Measurements from ENCODE around the gene LRBA.
"Not testable (repeated sequence)": the region's sequence is repeated elsewhere in the genome, so short reads cannot be mapped to it uniquely, and the experiment has no call there.

The LRBA gene

DNA sequence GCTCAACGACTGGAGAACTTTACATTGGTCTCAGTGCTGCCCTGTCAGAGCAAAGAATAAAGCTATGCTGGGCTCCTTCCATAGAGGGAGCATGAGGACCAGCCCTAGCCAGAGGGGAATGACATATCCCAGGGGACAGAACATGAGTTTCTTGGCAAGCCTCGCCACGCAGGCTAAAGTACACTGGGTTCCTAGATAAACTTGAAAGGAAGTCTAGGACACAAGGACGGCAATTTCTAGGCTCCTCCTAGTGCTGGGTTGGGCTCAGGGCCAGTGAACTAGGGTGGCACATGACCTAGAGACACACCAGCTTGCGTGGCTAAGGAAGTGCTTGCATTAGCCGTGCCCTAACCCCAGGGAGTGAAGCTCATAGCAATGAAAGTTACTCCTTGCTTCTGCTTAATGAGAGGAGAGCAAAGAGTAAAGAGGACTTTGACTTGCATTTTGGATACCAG lies 292.1 kb downstream of the LRBA start:
- peak; percentile 0 for DNase-seq

DNA sequence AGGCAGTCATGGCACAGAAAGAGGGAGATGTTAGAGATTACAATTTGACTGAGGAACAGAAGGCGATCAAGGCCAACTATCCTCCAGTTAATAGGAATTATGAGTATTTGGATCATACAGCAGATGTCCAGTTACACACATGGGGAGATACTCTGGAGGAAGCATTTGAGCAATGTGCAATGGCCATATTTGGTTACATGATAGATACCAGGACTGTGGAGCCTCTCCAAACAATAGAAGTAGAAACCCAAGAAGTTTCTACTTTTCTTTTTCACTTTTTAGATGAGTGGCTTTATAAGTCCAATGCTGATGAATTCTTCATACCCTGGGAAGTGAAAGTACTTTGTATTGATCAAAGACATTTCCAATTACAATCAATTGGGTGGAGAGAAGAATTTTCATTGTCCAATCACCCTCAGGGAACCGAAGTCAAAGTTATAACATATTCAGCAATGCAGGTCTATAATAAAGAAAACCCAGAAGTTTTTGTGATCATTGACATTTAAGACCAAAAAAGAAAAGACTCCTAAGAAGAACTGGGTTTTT lies 294.0 kb downstream of the LRBA start:
- DNase-seq: no peak

DNA sequence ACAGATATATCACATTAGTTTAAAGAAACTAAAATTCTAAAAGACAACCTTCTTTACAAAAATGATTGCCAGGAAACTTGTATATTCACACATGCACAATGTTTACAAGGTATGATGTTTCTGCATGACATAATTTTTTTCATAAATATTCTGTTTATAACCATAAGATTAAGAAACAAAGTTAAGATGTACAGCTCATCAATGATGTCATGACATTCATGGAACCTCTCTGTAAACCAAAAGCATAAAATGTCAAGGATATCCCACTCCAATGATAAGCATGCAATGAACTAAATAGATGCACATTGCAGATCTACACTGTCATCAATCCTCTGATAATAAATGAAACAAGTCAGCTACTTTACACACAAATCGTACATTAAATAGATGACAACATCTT lies 297.1 kb downstream of the LRBA start:
- no peak for DNase-seq

DNA sequence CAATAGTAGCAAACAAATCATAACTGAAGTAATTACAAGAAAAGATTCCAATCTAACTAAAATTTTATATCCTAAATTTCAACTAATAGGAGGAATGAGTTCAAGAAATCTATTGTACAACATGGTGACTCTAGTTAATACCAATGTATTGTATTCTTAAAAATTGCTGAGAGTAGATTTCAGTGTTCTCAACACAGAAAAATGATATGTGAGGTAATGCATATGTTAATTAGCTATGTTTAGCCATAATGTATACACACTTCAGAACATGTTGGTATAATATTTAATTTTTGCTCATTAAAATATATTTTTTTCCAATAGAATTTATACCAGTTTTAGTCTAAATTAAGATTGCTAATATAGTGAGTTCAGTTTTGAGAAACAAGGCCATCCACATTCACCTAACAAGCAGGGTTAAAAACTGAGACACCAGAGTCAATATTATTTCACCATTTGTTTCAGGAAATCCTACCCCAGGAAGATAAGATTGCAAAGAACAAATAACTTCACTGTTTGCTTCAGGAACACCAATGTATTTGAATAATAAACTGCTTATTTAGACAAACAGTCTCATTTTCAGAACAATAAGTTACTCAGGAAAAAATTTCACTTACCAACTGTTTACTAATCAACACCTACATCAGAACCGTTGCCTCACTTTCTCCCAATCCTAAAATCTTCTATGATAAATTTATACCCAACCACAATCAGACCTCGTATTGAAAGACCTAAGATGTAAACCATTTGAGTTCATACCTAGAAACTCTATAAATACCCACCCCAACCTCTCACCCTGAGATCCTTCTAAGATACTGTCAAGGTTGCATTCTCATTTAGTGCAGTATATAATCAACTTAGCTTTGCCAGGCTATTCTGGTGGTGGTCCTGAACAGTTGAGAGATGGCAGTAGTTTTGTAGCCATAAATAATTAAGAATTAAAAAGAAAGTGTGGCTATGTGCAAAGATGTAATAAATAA lies 300.3 kb downstream of the LRBA start:
- no peak for DNase-seq

- no peak for DNase-seq
These were observed 301.8 kb downstream of the LRBA start for GRCh38 chr4:150713251-150713650.

DNA sequence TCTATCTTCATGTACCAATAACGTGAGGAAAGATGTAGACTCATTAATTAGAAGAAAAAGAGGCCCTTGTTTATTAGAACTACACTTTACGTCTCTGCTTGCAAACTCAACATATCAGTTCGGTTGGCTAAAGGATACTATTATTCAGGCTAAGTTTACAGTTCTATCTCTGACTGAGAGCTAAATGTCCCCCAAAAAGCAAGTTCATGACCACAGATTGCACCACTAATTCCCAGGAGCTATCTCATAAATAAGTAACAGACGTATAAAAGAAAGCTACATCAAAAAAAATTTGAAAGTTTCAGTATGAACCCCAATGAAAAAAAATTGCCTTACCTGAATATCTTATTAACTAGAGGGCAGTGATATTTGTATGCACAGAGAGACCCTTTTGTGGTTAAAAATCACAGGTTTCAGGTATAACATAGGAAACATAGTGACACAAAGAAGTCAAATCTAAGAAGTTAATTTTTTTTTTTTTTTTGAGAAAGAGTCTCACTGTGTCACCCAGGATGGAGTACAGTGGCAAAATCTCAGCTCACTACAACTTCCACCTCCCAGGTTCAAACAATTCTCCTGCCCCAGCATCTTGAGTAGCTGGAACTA lies 304.2 kb downstream of the LRBA start:
- no peak for DNase-seq

DNA sequence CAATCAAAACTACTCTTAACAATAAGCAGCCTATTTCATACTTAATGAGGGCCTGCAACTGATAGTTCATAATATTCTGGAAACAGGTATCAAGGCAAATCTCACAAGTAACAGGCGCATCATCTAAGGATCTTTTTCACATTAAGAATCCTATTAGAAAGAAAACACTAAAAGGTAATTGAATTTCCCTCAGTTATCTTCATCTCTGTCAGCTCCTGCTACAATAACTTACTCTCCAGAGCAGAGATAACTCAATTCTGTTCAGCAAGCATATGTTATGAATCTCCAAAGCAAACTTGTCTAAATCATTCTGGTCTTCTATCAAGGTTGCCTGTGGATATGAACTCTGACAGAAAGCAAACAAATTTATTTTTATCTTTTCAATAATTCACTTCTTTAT lies 307.1 kb downstream of the LRBA start:
- no peak for DNase-seq

- DNase-seq: no peak
These were observed 315.5 kb downstream of the LRBA start for GRCh38 chr4:150699599-150699998.

- DNase-seq: no peak
These were observed 319.9 kb downstream of the LRBA start for GRCh38 chr4:150695162-150695561.

GRCh38 chr4:150694438-150694837 lies 320.6 kb downstream of the LRBA start:
- DNase-seq: no peak

DNA sequence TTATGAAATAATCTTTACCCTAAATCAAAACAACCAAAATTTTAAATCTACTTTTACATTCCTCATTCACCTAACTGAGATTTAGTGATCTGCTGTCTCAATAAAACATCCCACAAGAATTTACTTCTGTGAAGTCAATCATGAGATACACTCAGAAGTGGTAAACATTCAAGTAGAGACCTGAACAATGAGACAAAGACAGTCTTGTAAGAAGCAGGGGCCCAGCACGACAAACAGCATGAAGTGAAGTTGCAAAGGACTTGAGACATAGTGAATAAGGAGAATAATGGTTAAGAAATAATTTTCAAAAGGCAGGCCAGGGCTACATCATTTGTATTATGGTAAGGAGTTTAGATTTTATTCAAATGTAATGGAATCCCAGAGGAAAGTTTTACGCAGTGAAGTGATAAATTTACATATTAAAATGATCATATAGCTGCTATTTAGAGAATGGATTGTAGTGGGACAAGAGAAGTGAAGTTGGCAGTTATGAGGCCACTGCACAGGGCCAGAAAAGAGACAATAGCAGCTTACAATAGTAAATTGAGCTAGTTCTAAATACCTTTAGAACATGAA lies 331.2 kb downstream of the LRBA start:
- no peak for DNase-seq

DNA sequence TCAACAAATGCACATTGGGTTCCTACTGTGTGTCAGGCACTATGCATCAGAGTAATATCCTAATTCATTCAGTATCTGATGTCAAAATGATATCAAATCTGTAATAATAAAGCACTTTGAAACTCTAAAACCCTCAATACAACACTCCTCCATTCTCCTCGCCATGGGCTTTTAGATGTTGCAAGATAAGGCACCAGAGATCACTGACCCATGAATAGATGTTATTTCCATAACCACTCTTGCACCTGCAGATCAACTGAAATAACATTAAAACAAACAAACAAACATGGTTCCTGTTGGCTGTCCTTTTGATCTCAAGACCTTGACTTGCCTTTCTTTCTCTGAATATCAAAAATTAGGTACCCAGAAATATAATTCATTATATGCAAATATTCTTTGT lies 333.0 kb downstream of the LRBA start:
- DNase-seq: no peak

DNA sequence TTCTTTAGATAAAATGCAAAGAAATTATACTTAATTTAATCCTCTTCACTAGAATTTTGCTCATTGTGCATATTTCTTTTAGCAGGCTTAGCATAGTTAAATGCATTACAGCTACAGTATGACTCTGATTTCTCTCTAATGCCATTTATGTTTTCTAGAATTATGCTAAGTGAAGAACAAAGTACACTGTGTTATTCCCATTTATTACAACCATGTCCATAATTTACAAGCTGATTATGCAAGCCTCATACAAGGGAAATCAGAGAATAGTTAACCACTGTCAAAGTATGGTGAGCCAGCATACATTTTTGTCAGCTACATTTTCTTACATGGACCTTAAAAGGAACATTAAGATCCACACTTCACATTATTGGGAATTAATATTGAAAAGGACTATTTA lies 334.0 kb downstream of the LRBA start:
- no peak for DNase-seq

DNA sequence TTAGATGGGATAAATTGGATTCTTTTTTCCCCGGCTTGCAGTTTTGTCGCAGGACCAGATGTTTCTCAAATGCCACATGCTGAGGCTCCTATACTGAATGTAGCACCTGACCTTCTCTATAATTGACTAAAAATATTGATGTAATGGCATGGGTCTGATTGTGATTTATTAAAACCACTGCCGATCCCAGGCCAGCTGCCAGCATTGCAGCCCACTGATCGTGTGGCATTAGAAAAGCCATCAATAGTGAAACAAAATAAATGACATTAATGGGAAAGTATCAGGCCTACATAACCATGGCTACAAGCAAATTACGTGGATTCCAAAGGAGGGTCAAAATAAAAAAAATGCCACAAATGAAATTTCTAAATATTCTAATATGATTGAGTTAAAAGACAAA lies 334.4 kb downstream of the LRBA start:
- no peak for DNase-seq

DNA sequence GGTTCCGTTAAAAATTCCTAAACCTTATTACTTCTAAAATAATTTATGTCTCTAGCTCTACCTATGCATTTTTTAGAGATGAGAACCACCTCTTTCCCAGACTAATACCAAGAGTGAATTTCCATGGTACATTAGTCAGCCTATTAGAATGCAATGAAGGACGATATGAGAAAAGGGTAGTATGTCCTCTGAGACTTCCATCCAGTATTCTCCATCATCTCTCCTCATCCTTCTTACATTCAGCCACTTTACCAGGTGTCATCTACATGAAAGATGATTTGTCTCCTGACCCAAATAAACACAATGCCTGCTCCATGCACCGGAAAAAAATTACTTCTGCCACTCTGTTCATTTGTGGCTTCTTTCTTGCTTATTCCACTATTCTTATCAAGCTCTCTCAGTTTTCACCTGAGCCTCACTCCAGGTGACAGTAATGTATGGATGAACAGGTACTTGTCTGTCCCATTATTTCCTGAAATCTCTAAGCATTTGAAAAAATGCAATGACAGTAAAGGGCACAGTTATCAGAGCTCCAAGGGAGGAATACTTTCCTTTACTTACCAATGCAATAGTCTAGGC lies 335.2 kb downstream of the LRBA start:
- DNase-seq: no peak

GRCh38 chr4:150679018-150679764 lies 335.9 kb downstream of the LRBA start:
- DNase-seq: peak; percentile 58

DNA sequence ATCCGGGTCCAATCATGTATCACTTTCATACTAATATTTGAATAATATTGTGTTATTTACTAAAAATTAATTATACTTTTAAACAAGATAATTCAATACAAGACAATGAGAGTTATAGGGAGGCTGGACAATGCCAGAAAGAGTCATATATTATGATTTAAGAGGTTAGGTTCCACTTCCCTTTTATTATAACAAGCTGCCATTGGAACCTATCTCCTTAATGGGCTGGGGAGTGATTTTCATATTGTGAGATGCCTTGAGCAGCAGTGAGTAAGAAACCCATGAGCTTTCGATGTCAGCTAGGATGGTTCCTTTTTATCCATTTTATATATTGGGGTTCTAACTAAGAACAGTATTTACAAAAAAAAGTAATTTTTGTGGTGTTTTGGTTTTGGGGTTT lies 341.3 kb downstream of the LRBA start:
- DNase-seq: no peak

DNA sequence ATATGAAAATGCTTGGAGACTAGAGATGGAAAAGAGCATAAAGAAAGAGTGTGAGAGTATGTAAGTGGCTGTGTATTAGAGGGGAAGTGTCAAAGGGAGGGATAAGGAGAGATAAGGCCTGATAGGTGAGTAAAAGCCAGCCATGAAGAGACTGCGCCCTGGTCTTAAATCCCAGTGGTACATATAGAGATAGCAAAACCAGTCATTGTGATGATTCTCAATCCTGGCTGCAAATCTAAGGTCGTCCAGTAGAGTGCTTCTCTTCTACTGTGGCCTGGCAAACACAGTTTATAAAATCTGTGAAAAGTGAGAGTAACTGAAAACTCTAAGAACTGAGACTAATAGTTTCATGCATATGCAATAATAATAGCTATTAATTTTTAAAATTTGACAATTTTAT lies 346.3 kb downstream of the LRBA start:
- no peak for DNase-seq

DNA sequence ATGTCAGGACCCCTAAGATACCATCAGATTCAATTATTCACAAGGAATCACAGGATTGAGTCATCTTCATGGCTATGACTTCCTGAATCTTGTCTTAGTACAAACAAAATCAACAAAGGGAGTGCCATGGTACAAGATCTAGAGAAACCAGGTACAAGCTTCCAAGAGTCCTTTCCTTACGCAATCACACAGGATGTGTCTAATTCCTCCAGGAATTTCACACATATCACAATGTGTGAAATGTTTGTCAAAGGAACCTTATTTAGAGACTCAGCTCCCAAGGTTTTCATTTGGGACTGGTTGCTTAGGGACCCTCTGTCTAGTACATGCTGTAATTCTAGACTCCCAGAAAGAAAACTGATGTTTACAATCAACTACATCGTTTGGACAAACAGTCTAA lies 350.1 kb downstream of the LRBA start:
- no peak for DNase-seq

GRCh38 chr4:150662686-150663085 lies 352.4 kb downstream of the LRBA start:
- no peak for DNase-seq

- not testable (repeated sequence) for DNase-seq
These were observed 353.5 kb downstream of the LRBA start for GRCh38 chr4:150661551-150661950.

- DNase-seq: not testable (repeated sequence)
These were observed 356.8 kb downstream of the LRBA start for GRCh38 chr4:150658258-150658657.

All from midbrain (tissue), 1 donor.